H9 (cell line): ENCODE data around the gene ADAM19. TPM values are rescaled to one million over a fixed set of nuclear protein-coding genes. Genes with fewer than 3 reads are reported as not detected.

Experiments used
- DNase-seq: peaks from one replicate; pipeline ENCODE4 v3.0.0-alpha.2; 2017
- H2AFZ ChIP-seq: one replicate; pipeline ENCODE4 v1.6.1; 2013; ENCODE audit warnings: mild to moderate bottlenecking, low read length, control low read depth, moderate library complexity
- H2AK5ac ChIP-seq: 2 replicates; pipeline ENCODE4 v1.6.1; 2013; ENCODE audit warnings: low read length, control low read depth, mixed read lengths; ENCODE audit not compliant: insufficient read length
- H2BK120ac ChIP-seq: one replicate; pipeline ENCODE4 v1.6.1; 2013; ENCODE audit warnings: low read depth, mild to moderate bottlenecking, low read length, control low read depth, inconsistent platforms; ENCODE audit not compliant: poor library complexity, severe bottlenecking
- H2BK12ac ChIP-seq: 2 replicates; pipeline ENCODE4 v1.6.1; 2013; ENCODE audit warnings: low read length, control low read depth, mixed read lengths, low read depth; ENCODE audit not compliant: insufficient read length
- H2BK15ac ChIP-seq: 2 replicates; pipeline ENCODE4 v1.6.1; 2013; ENCODE audit warnings: low read depth, low read length, control low read depth
- H2BK20ac ChIP-seq: one replicate; pipeline ENCODE4 v1.6.1; 2013; ENCODE audit warnings: low read depth, mild to moderate bottlenecking, low read length, control low read depth, inconsistent platforms; ENCODE audit not compliant: poor library complexity, severe bottlenecking
- H2BK5ac ChIP-seq: 2 replicates; pipeline ENCODE4 v1.6.1; 2013; ENCODE audit warnings: low read length, control low read depth, mixed read lengths; ENCODE audit not compliant: insufficient read length
- H3K14ac ChIP-seq: 2 replicates; pipeline ENCODE4 v1.6.1; 2013; ENCODE audit warnings: low read length, control low read depth; ENCODE audit not compliant: insufficient read depth
- H3K18ac ChIP-seq: 2 replicates; pipeline ENCODE4 v1.6.1; 2013; ENCODE audit warnings: low read depth, mild to moderate bottlenecking, mixed read lengths, low read length, control low read depth; ENCODE audit not compliant: insufficient read length
- H3K23ac ChIP-seq: 2 replicates; pipeline ENCODE4 v1.6.1; 2013; ENCODE audit warnings: low read length, control low read depth, mixed read lengths, low read depth; ENCODE audit not compliant: insufficient read length
- H3K23me2 ChIP-seq: 2 replicates; pipeline ENCODE4 v1.6.1; 2013; ENCODE audit warnings: low read depth, mild to moderate bottlenecking, mixed read lengths, low read length, control low read depth; ENCODE audit not compliant: insufficient read length, poor library complexity, severe bottlenecking
- H3K27ac ChIP-seq: 2 replicates; pipeline ENCODE4 v1.5.1; 2013; ENCODE audit warnings: low read length, control low read depth, mixed read lengths, low read depth; ENCODE audit not compliant: insufficient read length
- H3K27me3 ChIP-seq: 2 replicates; pipeline ENCODE4 v1.6.1; 2013; ENCODE audit warnings: low read length, control low read depth, inconsistent platforms; ENCODE audit not compliant: insufficient read depth
- H3K4ac ChIP-seq: 2 replicates; pipeline ENCODE4 v1.6.1; 2013; ENCODE audit warnings: low read depth, mild to moderate bottlenecking, control low read depth, inconsistent platforms, low read length, moderate library complexity
- H3K4me1 ChIP-seq: 2 replicates; pipeline ENCODE4 v1.6.1; 2013; ENCODE audit warnings: low read length, control low read depth, inconsistent platforms; ENCODE audit not compliant: insufficient read depth
- H3K4me2 ChIP-seq: 2 replicates; pipeline ENCODE4 v1.6.1; 2013; ENCODE audit warnings: low read length, control low read depth, mixed read lengths; ENCODE audit not compliant: insufficient read length, insufficient read depth
- H3K56ac ChIP-seq: 2 replicates; pipeline ENCODE4 v1.6.1; 2013; ENCODE audit warnings: low read depth, mild to moderate bottlenecking, mixed read lengths, low read length, control low read depth; ENCODE audit not compliant: insufficient read length
- H3K79me1 ChIP-seq: 2 replicates; pipeline ENCODE4 v1.6.1; 2013; ENCODE audit warnings: low read depth, mild to moderate bottlenecking, moderate library complexity, low read length, control low read depth, inconsistent platforms; ENCODE audit not compliant: insufficient read depth, poor library complexity, severe bottlenecking
- H3K79me2 ChIP-seq: 2 replicates; pipeline ENCODE4 v1.6.1; 2013; ENCODE audit warnings: low read length, control low read depth, inconsistent platforms; ENCODE audit not compliant: insufficient read depth
- H3K9ac ChIP-seq: 2 replicates; pipeline ENCODE4 v1.6.1; 2013; ENCODE audit warnings: low read length, control low read depth, mixed read lengths; ENCODE audit not compliant: insufficient read length; ENCODE audit errors: extremely low read depth
- H3K9me3 ChIP-seq: one replicate; pipeline ENCODE4 v1.6.1; 2013; ENCODE audit warnings: low read depth, low read length, inconsistent platforms; ENCODE audit not compliant: control insufficient read depth
- H3T11ph ChIP-seq: one replicate; pipeline ENCODE4 v1.6.1; 2013; ENCODE audit warnings: mild to moderate bottlenecking, low read length, control low read depth, inconsistent platforms
- H4K20me1 ChIP-seq: one replicate; pipeline ENCODE4 v1.6.1; 2013; ENCODE audit not compliant: control insufficient read depth, insufficient read length, insufficient read depth
- H4K5ac ChIP-seq: 2 replicates; pipeline ENCODE4 v1.6.1; 2013; ENCODE audit warnings: low read depth, mild to moderate bottlenecking, mixed read lengths, low read length, control low read depth; ENCODE audit not compliant: insufficient read length
- H4K8ac ChIP-seq: replicated peaks from 2 replicates; pipeline ENCODE4 v1.6.1; 2013; ENCODE audit warnings: low read length, control low read depth, mixed read lengths, low read depth; ENCODE audit not compliant: insufficient read length
- H4K91ac ChIP-seq: 2 replicates; pipeline ENCODE4 v1.6.1; 2013; ENCODE audit warnings: low read depth, mild to moderate bottlenecking, moderate library complexity, mixed read lengths, low read length, control low read depth; ENCODE audit not compliant: insufficient read length
- H3K27ac Mint-ChIP-seq, 3 experiments: 2 replicates in 2 of 3; 3 replicates in 1 of 3; pipeline ENCODE4 v1.8.0; 2020 to 2021; ENCODE audit warnings: mixed read lengths in 3 of 3, mild to moderate bottlenecking in 1 of 3, moderate library complexity in 1 of 3
- H3K27me3 Mint-ChIP-seq: 2 replicates; pipeline ENCODE4 v1.8.0; 2021; ENCODE audit warnings: low read depth, mild to moderate bottlenecking, moderate library complexity, mixed read lengths
- H3K36me3 Mint-ChIP-seq, 3 experiments: 2 replicates in 2 of 3; 3 replicates in 1 of 3; pipeline ENCODE4 v1.8.0; 2020 to 2021; ENCODE audit warnings: low read depth in 3 of 3, mixed read lengths in 3 of 3; ENCODE audit not compliant: insufficient read depth in 1 of 3
- H3K4me1 Mint-ChIP-seq, 2 experiments: 2 replicates each; pipeline ENCODE4 v1.8.0; 2020; ENCODE audit warnings: mixed read lengths in 2 of 2
- H3K4me3 Mint-ChIP-seq, 2 experiments: 2 replicates in 1 of 2; 3 replicates in 1 of 2; pipeline ENCODE4 v1.8.0; 2020 to 2021; ENCODE audit warnings: mild to moderate bottlenecking in 2 of 2, mixed read lengths in 2 of 2, moderate library complexity in 1 of 2
- H3K9me3 Mint-ChIP-seq, 2 experiments: 2 replicates in 1 of 2; 3 replicates in 1 of 2; pipeline ENCODE4 v1.8.0; 2020; ENCODE audit warnings: mild to moderate bottlenecking in 2 of 2, mixed read lengths in 2 of 2, moderate library complexity in 1 of 2
- WGBS: extraction: QIAGEN DNeasy Blood & Tissue Kit; methylation state at CpG from one replicate; pipeline ENCODE4 v1.1.7; 2013; ENCODE audit warnings: missing lambda C conversion rate, low lambda C conversion rate, mixed read lengths; ENCODE audit not compliant: insufficient read length; ENCODE audit errors: extremely low coverage; 5-methylcytosine and 5-hydroxymethylcytosine counted together
- total RNA-seq: library from RNA; stranded (reverse); gene quantifications from 2 replicates; pipeline ENCODE4 v1.2.1, GENCODE V29; 2021
- TF ChIP-seq, protein P1 (sequence below): fragments of 200-600 bp; sonication (generic); conservative IDR thresholded peaks from 3 replicates; pipeline ENCODE4 v1.8.0; 2021; ENCODE audit warnings: antibody characterized with exemption, mild to moderate bottlenecking

The ADAM19 gene
- total RNA-seq, 1 experiment from 2014 or later, result 9.9 TPM

DNA sequence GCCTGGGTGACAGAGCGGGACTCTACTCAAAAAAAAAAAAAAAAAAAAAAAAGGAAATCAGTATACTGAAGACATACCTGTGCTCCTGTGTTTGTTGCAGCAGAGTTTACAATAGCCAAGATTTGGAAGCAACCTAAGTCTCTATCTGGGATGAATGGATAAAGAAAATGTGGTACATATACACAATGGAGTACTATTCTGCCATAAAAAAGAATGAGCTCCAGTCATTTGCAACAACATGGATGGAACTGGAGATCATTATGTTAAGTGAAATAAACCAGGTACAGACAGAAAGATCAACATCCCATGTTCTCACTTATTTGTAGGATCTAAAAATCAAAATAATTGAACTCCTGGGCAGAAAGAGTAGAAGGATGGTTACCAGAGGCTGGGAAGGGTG is 22.9 kb downstream of the ADAM19 start:
- Histone ChIP-seq H2BK20ac (no peak overlapping the region), H3K4me2 (no peak overlapping the region), H3K79me1 (no peaks in the 10 kb centered on the region), H3K9me3 (no peaks in the 10 kb centered on the region), H4K91ac (no peak overlapping the region), H3K23ac (no peak overlapping the region), H3K18ac (no peak overlapping the region), H4K5ac (no peak overlapping the region), H3K56ac (no peak overlapping the region), H3T11ph (no peak overlapping the region), H3K9ac (no peak overlapping the region), H2BK15ac (no peak overlapping the region), H4K20me1 (no peaks in the 10 kb centered on the region), H4K8ac (no peak overlapping the region), H3K79me2 (no peaks in the 10 kb centered on the region), H3K23me2 (no peaks in the 10 kb centered on the region), H2AFZ (no peak overlapping the region), H3K27ac (no peak overlapping the region), H3K4me1 (no peaks in the 10 kb centered on the region; the same call in 1 of the 2 replicates), H2BK12ac (no peak overlapping the region), H3K4ac (no peak overlapping the region), H2BK5ac (no peak overlapping the region), H2BK120ac (no peak overlapping the region), H2AK5ac (no peak overlapping the region), H3K14ac (no peak overlapping the region), H3K27me3 (no peaks in the 10 kb centered on the region)
- no peak for DNase-seq
- TF ChIP-seq, protein P1, sequence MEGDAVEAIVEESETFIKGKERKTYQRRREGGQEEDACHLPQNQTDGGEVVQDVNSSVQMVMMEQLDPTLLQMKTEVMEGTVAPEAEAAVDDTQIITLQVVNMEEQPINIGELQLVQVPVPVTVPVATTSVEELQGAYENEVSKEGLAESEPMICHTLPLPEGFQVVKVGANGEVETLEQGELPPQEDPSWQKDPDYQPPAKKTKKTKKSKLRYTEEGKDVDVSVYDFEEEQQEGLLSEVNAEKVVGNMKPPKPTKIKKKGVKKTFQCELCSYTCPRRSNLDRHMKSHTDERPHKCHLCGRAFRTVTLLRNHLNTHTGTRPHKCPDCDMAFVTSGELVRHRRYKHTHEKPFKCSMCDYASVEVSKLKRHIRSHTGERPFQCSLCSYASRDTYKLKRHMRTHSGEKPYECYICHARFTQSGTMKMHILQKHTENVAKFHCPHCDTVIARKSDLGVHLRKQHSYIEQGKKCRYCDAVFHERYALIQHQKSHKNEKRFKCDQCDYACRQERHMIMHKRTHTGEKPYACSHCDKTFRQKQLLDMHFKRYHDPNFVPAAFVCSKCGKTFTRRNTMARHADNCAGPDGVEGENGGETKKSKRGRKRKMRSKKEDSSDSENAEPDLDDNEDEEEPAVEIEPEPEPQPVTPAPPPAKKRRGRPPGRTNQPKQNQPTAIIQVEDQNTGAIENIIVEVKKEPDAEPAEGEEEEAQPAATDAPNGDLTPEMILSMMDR, result no peak
- H3K27ac Mint-ChIP-seq, result no peak overlapping the region; a peak in 1 of 7 replicates
- no peaks in the 10 kb centered on the region for H3K9me3 Mint-ChIP-seq
- no peaks in the 10 kb centered on the region for H3K27me3 Mint-ChIP-seq
- peaks cover 22 to 24% of the 10 kb centered on the region in 2 experiments for H3K4me1 Mint-ChIP-seq
- no peak overlapping the region for H3K4me3 Mint-ChIP-seq
- no CpG with 5 or more reads among the region's 1 CpG for WGBS
- H3K36me3 Mint-ChIP-seq, result peaks cover under 1 to 5% (median 5%) of the 10 kb centered on the region in 3 experiments; a peak in 4 of 7 replicates
